Sigmoid colon (tissue), 4 donors: Measurements from ENCODE around the gene NKX6-1.

ENCODE experiments used
- CTCF ChIP-seq, 4 experiments: fragments of 450-650 bp in 3 of 4; fragments of 200-600 bp in 1 of 4; IDR thresholded peaks; one replicate each; pipeline ENCODE4 v1.5.1; 2016 to 2019; ENCODE audit warnings: antibody characterized with exemption in 4 of 4, mild to moderate bottlenecking in 3 of 4, moderate library complexity in 2 of 4
- EP300 ChIP-seq, 4 donors: sonication (generic); formaldehyde crosslinking; IDR thresholded peaks; one replicate each; pipeline ENCODE4 v1.6.1; 2017; ENCODE audit warnings: antibody characterized with exemption in 4 of 4
- POLR2A ChIP-seq, 2 donors: fragments of 450-650 bp; IDR thresholded peaks; one replicate each; pipeline ENCODE4 v1.6.1; 2016; ENCODE audit warnings: antibody characterized with exemption in 2 of 2, mild to moderate bottlenecking in 2 of 2, moderate library complexity in 2 of 2
- POLR2AphosphoS5 ChIP-seq, 4 donors: sonication (generic); formaldehyde crosslinking; IDR thresholded peaks; one replicate each; pipeline ENCODE4 v1.6.1; 2017; ENCODE audit warnings: antibody characterized with exemption in 4 of 4

- TF ChIP-seq POLR2A (IDR thresholded peaks at IDR 0.05) (no peak), CTCF (IDR thresholded peaks at IDR 0.05) (no peak), EP300 (IDR thresholded peaks at IDR 0.05) (no peak), POLR2AphosphoS5 (IDR thresholded peaks at IDR 0.05) (no peak)
Observed at GRCh38 chr4:84491481-84491880, 7.6 kb downstream of the NKX6-1 start.
